NB4 (cell line): Measurements from ENCODE around the gene COPB2.
"Not testable (repeated sequence)": the region's sequence is repeated elsewhere in the genome, so short reads cannot be mapped to it uniquely, and the experiment has no call there.

Source experiments
- POLR2A ChIP-seq: IDR thresholded peaks from 2 replicates; pipeline ENCODE4 v1.6.1; 2011; ENCODE audit warnings: mild to moderate bottlenecking; ENCODE audit not compliant: insufficient read length; ENCODE audit errors: extremely low read depth
- TF ChIP-seq, protein P1 (sequence below): IDR thresholded peaks from one replicate; pipeline ENCODE4 v1.5.1; 2012; ENCODE audit warnings: low read depth, low read length

DNA sequence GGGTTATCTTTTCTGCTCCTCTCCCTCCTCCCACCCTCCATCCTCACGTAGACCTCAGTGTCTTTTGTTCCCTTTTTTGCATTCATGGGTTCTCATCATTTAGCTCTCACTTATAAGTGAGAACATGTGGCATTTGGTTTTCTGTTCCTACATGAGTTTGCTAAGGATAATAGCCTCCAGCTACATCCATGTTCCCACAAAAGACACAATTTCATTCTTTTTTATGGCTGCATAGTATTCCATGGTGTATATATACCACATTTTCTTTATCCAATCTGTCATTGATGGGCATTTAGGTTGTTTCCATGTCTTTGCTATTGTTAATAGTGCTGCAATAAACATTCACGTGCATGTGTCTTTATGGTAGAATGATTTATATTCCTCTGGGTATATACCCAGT, 11.7 kb upstream of the COPB2 start:
- TF ChIP-seq, protein P1, sequence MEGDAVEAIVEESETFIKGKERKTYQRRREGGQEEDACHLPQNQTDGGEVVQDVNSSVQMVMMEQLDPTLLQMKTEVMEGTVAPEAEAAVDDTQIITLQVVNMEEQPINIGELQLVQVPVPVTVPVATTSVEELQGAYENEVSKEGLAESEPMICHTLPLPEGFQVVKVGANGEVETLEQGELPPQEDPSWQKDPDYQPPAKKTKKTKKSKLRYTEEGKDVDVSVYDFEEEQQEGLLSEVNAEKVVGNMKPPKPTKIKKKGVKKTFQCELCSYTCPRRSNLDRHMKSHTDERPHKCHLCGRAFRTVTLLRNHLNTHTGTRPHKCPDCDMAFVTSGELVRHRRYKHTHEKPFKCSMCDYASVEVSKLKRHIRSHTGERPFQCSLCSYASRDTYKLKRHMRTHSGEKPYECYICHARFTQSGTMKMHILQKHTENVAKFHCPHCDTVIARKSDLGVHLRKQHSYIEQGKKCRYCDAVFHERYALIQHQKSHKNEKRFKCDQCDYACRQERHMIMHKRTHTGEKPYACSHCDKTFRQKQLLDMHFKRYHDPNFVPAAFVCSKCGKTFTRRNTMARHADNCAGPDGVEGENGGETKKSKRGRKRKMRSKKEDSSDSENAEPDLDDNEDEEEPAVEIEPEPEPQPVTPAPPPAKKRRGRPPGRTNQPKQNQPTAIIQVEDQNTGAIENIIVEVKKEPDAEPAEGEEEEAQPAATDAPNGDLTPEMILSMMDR, result not testable (repeated sequence)
- not testable (repeated sequence) for TF ChIP-seq POLR2A
